Activated naive CD4-positive, alpha-beta T cell treated with anti-CD3 and anti-CD28 coated beads, Interleukin-2, amount 50 U/mL, for 72 hours (primary cell): ENCODE measurements around the gene PYGL. TPM values are rescaled to one million over a fixed set of nuclear protein-coding genes. Genes with fewer than 3 reads are reported as not detected.
A peak's percentile ranks its signal among the peaks of the same experiment; 100 is the strongest.

ENCODE experiments used
- ATAC-seq, 2 donors: fragments of 150-1000 bp; cut with Tn5 transposase; 2 replicates each; pipeline ENCODE4 v1.10.0; 2021; ENCODE audit warnings: mild to moderate bottlenecking in 2 of 2, moderate library complexity in 2 of 2
- DNase-seq, 2 donors: peaks; one replicate each; pipeline ENCODE4 v3.0.0; 2021 to 2022; ENCODE audit warnings: low spot score in 2 of 2
- H3K27ac Mint-ChIP-seq, 2 donors: one replicate each; pipeline ENCODE4 v1.8.0; 2022; ENCODE audit warnings: mild to moderate bottlenecking in 2 of 2, mixed read lengths in 2 of 2
- H3K36me3 Mint-ChIP-seq, 2 donors: one replicate each; pipeline ENCODE4 v1.8.0; 2022; ENCODE audit warnings: mixed read lengths in 2 of 2
- H3K9me3 Mint-ChIP-seq, 2 donors: one replicate each; pipeline ENCODE4 v1.8.0; 2022; ENCODE audit warnings: mixed read lengths in 2 of 2
- total RNA-seq, 2 donors: library from RNA; stranded (reverse); gene quantifications; one replicate each; pipeline ENCODE4 v1.2.3, GENCODE V29; 2022

The PYGL gene
- total RNA-seq, 2 donors from 2014 or later, result 0.30 to 1.8 TPM

DNA sequence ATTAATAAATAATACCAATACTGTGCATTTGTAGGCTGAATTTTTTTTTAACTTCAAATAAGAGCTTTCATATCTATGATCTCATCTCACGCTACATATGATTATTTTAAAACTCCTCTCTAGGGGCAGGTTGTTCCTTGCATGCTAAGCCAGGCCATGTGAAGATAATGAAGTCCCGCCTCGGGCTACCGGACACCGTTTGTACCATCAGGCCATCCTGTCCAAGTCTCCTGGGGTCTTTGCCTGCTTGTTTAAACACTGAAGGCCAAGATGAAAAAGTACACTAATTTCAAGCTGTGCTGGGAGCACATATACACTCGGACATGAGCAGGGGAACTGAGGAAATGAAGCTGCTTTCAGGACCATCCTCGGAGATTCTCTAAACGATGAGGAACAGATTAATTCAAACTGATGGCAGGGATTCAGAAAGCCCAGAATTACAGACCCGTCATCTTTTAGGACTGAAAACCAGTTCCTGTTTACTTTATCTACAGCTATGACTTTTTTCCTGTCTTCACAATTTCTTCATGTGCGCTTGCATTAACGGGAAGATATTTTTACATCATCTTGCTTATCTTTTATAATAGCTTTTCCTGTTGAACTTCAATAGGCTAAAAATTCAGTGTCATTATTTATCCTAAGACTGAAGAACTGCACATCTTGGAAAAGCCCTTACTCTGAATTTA, 78.7 kb downstream of the PYGL start:
- Mint-ChIP-seq H3K9me3 (no peaks in the 10 kb centered on the region), H3K27ac (no peak overlapping the region), H3K36me3 (peaks cover 4% of the 10 kb centered on the region in 2 donors)
- ATAC-seq (no peak), DNase-seq (no peak)

DNA sequence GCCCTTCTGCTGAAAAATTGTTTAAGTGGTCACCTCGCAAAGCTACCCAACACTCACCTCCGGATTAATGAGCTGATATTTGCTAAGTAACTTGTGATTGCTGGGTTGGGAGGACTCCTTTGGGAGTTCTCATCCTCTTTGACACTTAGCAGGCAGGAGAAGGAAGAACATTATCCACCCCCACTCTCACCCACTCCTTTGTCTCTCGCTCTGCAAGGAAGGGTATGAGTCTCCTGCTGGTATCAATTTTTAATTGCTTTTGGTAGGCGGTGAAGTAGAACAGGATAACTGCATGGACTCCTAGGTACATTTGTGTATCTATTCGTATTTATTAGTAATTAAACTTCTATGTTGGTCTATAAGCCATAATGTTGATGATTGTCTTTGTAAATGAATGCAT, 79.3 kb downstream of the PYGL start:
- Mint-ChIP-seq H3K9me3 (no peaks in the 10 kb centered on the region), H3K27ac (no peak overlapping the region), H3K36me3 (no peaks in the 10 kb centered on the region)
- DNase-seq (no peak), ATAC-seq (no peak)

DNA sequence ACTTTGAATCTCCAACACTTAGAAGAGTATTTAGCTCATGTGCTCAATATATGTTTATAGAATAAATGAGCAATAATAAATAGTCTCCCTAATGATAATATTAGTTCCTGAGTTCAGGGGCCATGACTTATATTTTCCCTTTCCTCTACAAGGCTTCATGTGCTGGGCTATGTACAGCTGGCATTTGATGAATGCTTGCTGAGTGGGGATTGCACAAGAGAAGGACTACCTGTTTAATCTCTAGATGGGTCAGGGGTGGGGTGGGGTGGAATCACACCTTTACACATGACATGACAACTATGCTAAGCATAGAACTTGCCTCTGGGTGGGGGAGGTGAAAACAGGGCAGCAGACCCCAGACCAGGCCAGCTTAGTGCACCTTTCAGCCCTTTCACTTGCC, 80.0 kb downstream of the PYGL start:
- H3K9me3 Mint-ChIP-seq, result no peaks in the 10 kb centered on the region
- ATAC-seq (no peak), DNase-seq (no peak)
- H3K36me3 Mint-ChIP-seq, result no peaks in the 10 kb centered on the region
- no peak overlapping the region for H3K27ac Mint-ChIP-seq

DNA sequence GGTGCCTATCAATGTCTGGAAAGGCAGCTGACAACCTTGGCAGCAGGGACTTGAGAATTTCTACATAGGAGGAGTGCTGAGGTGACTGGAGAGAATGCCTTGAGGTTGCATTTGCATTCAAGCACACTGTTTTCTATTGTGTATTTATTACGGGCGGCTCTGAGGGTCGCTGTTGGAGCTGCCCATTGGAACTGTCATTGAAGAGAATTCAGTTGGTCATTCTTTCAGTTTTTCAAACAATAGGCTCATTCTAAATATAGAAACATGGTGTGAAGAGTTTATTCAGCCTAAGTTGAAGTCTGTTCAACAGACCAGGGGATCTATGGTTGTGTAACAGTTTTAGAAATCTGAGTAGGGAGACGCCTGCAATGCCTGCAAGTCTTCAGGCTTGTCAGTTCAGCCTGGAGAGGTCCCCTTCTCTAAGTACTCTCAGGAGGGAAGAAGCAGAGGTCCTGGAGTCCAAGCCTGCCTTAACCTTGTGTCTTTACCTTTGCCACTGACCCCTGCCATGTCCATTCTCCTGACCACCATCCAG, 82.2 kb downstream of the PYGL start:
- no peak for ATAC-seq
- no peak for DNase-seq
- no peaks in the 10 kb centered on the region for H3K9me3 Mint-ChIP-seq
- no peaks in the 10 kb centered on the region for H3K36me3 Mint-ChIP-seq
- no peak overlapping the region for H3K27ac Mint-ChIP-seq

DNA sequence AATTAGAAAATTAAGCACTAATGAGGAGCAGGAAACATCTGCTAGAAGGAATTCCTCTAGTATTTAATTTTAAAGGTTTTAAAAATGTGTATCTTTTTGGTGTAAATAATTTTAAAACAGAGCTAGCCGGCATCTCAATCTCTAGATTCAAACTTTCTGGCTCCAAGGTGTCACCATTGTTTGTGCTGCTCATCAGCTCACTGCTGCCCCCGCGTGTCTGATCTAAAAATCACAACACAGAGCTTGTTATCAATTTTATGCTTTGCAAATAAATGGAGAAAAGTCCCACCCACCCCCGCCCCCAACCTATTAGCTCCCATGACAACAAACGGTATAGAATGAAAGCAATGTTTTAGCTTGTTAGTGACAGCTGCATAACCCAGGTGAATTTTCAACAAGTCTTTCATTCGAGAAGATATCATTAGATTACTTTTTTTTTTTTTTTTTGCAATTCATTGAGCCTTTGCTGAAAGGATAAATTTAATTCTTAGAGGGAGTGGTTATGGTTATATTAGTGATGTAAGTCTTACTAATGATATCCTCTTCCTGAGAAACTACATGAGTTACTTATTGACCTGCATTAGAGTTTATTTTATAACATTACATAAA, 83.7 kb downstream of the PYGL start:
- DNase-seq (peak; percentile 77 to 93), ATAC-seq (peak; percentile 64 to 72)
- Mint-ChIP-seq H3K36me3 (no peaks in the 10 kb centered on the region), H3K27ac (peak overlapping the region; percentile 65 to 86), H3K9me3 (no peaks in the 10 kb centered on the region)

DNA sequence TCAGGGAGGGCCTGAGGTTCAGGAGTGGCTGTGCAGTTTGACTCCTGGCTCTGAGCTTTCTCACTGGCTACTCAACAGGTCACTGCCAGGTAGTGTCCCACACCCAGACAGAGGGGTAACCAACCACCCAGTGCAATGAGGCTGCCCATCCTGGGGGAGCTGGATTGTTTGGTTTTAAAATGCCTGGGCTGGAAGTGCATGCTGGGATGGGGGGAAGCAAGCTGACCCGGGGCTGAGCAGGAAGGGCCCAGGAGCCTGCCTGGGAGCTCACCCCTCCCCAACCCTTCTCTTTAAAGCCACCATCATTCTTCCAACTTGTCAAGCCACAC, 85.0 kb downstream of the PYGL start:
- Mint-ChIP-seq H3K27ac (peak overlapping the region in 1 of 2 donors; percentile 86), H3K36me3 (no peaks in the 10 kb centered on the region), H3K9me3 (no peaks in the 10 kb centered on the region)
- ATAC-seq (peak; percentile 11 to 12), DNase-seq (no peak)

DNA sequence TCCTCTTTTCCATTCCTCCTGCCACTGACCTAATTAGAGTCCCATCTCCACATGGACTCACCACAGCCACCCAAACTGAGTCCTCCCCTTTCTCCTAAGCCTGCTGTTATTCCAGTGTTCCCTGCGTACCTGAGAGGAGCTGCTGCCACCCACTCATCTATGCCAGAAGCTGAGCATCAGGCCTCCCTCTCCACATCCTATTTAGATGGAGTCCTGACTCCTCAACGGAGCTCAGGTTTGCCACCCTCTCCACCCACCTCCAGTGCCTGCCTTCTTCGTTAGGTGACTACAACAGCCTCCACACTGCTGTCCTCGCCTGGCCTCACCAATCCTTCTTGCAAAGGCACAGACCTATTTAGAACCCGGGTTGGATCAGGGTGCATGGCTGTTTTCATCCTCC, 87.6 kb downstream of the PYGL start:
- no peak overlapping the region for H3K27ac Mint-ChIP-seq

DNA sequence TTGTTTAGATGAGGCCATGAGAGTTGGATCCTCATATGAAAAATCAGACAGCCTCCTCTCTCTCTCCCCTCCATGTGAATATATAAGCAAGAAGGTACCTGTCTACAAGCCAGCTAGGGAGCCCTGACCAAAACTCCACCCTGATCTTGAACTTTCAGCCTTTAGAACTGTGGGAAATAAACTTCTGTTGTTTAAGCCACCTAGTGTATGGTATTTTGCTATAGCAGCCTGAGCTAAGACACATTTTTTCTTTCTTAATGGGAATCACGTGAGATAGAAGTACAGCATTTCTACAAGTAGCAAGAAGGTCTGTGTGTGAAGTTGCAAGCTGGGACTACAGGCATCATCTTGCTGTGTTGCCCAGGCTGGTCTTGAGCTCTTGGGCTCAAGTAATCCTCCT, 88.7 kb downstream of the PYGL start:
- DNase-seq (no peak), ATAC-seq (no peak)
- Mint-ChIP-seq H3K36me3 (no peaks in the 10 kb centered on the region), H3K27ac (no peak overlapping the region), H3K9me3 (no peaks in the 10 kb centered on the region)

More for the DNA sequence above, 87.6 kb downstream of the PYGL start:
- ATAC-seq (no peak), DNase-seq (no peak)
- Mint-ChIP-seq H3K9me3 (no peaks in the 10 kb centered on the region), H3K36me3 (no peaks in the 10 kb centered on the region)

Other genes with a start within 250 kb of the PYGL start
- gene NIN, start 113.3 kb downstream of the PYGL start, total RNA-seq, result 10 to 100 TPM; 29.5 to 61.4 TPM
- gene ABHD12B, start 72.4 kb downstream of the PYGL start, total RNA-seq, result not detected
- 1 to 10 TPM in 1 of 2 donors, under 1 TPM in 1; 0.93 to 3.1 TPM for gene TRIM9, start 150.6 kb upstream of the PYGL start, total RNA-seq